NCI-H2227 treated with DMSO at 0.1 percent for 48 hours (cell line): ENCODE results near the gene COL9A2.
"Not testable (repeated sequence)": the region's sequence is repeated elsewhere in the genome, so short reads cannot be mapped to it uniquely, and the experiment has no call there.

Experiments used
- DNase-seq: peaks from one replicate; lab custom pipeline; 2025; lab: John Stamatoyannopoulos, UW

COL9A2 gene

GRCh38 chr1:40316595-40317393 lies at the start of gene COL9A2:
TSS of gene COL9A2 (minus strand) at chr1:40317286. CDS start at chr1:40317197, 89 bp downstream.
- DNase-seq: peak; percentile 9

DNA sequence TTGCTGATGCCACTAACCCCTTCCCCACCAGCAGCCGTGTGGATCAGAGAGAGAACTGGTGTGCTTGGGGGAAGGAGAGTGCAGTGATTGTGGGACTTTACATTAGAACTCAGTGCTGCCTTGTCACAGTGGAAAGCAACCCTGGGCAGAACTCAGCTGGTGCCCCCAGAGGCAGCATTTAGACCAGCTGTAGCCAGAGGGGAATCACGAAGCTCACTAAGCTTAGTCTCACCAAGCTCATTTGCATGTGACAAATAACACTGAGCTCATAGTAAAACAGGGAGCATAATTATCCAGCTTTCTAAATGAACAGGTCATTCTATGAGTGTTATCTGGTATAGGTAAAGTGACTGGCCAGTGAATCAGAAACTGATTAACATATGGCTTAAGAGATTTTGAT lies 46.6 kb upstream of the COL9A2 start:
- no peak for DNase-seq

DNA sequence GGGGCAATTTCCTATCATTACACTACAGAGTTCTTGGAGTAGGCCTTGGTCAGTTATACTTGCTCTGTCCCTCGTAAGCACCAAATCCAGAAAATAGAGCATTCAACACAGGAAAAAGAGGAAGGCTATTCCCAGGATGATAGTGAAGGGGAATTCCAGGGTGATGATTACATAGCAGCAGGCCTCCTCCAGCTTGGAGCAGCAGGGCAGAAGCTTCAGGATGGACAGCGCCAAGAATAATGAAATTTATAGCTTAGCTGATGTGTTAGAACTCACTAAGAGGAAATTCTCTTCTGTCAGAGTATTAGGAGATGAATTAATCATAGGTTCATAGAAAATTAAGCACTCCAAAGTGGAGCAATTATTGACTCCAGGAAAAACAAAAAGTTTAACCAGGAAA lies 45.6 kb upstream of the COL9A2 start:
- no peak for DNase-seq

DNA sequence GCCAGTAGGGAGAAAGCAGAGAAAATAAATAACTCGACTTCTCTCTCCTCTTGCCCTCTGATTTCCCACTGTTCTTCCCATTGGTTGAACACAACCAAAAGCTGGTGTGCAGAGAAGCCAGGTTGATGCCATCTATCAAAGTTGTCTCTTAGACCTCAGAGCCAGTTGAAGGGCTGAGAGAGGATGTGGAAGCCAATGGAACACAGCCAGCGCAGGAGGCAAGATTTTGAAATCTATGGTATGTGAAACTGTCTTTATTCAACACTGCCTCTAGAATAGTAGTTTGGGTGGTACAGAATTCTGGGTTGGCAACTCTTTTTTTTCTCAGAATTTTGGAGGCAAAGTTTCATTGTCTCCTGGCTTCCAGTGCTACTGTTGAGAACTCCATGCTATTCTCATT lies 45.1 kb upstream of the COL9A2 start:
- no peak for DNase-seq

- DNase-seq: no peak
Observed at GRCh38 chr1:40361637-40362036, 44.6 kb upstream of the COL9A2 start.

DNA sequence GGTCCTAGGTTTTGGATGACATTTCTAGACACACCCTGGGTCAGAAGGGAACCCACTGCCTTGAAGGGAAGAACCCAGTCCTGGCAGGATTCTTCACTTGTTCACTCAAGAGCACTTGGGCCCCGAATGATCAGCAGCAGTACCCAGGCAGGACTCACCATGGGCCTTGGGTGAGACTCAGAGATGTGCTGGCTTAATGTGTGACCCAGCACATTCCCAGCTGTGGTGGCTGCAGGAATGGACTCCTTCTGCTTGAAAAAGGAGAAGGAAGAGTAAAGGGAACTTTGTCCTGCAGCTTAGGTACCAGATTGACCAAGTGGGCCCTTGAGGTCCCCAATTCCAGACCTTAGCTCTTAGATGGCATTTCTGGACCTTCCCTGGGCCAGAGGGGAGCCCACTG lies 44.1 kb upstream of the COL9A2 start:
- DNase-seq: no peak

DNA sequence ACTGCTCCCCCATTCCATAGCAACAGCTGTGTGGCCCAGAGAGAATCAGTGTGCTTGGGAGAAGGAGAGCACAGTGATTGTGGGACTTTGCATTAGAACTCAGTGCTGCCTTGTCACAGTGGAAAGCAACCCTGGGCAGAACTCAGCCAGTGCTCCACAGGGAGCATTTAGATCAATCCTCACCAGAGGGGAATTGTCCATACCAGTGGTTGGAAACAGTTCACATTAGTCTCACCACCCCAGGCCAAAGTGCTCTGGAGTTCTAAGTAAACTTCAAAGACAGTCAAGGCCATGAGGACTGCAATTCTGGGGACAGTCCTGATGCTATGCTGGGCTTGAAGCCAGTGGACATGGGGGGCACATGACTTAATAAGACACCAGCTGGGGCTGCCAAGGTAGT lies 43.5 kb upstream of the COL9A2 start:
- DNase-seq: no peak

GRCh38 chr1:40357625-40358024 lies 40.5 kb upstream of the COL9A2 start:
- DNase-seq: no peak

DNA sequence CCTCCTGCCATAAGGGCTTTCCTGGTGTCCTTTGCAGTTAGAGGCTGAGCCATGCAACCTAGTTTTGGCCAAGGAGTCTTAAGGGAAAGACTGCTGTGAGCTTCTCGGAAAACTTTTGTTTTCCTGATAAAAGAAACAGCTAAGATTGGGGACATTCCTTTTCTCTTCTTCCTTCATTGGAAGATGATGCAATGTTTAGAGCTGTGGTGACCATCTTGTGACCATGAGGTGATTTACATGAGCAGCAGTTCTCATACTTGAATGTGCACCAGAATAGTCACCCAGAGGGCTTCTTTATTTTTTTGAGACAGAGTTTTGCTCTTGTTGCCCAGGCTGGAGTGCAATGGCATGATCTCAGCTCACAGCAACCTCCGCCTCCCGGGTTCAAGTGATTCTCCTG lies 36.0 kb upstream of the COL9A2 start:
- DNase-seq: no peak

- no peak for DNase-seq
Observed at GRCh38 chr1:40352126-40352525, 35.0 kb upstream of the COL9A2 start.

GRCh38 chr1:40351124-40351523 lies 34.0 kb upstream of the COL9A2 start:
- DNase-seq: no peak

DNA sequence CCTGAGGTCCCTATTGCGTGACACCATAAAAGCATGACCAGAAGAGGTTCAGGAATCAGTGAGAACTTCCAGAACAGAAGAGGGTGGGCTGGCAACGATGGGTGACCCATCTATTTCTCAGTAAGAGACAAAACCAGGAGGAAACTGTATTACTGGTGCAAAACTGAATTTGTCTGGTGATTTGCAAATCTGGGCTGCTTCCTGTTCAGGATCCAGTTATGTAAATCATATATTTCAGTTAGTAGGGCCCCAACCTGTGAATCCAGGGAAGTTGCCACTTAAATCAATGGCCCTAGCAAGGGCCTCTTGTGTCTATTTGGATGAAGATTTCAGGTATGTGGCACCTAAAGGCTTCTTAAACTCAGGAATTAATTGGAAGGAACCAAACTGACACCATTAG lies 33.3 kb upstream of the COL9A2 start:
- no peak for DNase-seq

DNA sequence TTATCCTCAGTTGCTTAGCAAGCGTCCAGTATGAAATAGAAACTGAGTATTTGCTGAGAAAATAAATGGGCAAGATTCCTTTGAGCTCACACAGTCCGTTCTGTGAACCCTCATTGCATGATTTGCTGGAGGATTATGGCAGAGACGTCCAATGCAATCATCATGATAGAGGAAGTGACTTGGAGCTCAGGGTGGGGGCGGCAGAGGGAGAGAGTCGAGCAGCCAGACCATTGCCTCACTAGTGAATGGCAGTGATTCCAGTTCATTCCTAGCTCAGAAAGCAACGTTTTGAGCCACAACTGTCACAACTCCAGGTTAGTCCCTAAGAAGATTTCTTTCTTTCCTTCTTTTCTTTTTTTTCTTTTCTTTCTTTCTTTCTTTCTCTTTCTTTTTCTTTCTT lies 27.5 kb upstream of the COL9A2 start:
- peak; percentile 61 for DNase-seq

DNA sequence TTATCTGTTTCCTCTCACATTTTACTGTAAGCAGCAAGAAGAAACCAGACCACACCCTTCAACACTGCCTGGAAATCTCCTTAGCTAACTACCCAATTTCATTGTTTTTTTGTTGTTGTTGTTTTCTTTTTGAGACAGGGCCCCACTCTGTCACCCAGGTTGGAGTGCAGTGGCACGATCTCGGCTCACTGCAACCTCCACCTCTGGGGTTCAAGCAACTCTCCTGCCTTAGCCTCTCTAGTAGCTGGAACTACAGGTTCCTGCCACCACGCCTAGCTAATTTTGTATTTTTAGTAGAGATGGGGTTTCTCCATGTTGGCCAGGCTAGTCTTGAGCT lies 25.3 kb upstream of the COL9A2 start:
- not testable (repeated sequence) for DNase-seq

DNA sequence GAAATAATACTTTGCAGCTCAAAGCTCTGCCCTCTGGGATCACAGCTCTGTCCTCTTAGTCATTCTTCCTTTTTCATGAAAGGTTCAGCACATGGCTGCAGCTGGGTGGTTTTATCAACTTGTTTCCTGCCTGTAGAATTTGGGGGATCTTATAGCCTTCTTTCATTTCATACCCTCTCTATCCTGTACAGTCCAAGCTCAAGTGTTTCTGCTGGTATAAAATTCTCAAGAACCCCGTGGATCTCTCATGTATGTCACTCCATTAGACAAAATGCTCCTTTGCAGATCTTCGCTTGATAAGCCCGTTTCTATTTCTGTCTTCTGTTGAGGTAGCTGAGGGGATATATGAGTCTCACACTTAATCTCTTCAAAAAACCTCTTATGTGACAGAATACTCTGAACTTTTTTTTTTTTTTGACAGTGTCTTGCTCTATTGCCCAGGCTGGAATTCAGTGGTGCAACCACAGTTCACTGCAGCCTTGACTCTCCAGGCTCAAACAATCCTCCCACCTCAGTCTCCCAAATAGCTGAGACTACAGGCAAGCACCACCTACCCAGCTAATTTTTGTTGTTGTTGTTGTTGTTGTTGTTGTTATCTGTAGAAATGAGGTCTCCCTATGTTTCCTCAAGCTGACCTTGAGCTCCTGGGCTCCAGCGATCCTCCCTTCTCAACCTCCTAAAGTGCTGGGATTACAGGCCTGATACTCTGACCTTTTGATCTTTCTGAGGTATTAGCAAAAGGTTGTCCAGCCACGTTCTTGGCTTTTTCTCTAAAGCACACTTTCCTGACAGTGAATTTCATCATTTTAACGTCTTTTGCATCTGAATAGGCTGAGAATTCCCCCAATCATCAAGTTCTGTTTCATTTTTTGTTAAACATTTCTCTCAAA lies 24.6 kb upstream of the COL9A2 start:
- no peak for DNase-seq

DNA sequence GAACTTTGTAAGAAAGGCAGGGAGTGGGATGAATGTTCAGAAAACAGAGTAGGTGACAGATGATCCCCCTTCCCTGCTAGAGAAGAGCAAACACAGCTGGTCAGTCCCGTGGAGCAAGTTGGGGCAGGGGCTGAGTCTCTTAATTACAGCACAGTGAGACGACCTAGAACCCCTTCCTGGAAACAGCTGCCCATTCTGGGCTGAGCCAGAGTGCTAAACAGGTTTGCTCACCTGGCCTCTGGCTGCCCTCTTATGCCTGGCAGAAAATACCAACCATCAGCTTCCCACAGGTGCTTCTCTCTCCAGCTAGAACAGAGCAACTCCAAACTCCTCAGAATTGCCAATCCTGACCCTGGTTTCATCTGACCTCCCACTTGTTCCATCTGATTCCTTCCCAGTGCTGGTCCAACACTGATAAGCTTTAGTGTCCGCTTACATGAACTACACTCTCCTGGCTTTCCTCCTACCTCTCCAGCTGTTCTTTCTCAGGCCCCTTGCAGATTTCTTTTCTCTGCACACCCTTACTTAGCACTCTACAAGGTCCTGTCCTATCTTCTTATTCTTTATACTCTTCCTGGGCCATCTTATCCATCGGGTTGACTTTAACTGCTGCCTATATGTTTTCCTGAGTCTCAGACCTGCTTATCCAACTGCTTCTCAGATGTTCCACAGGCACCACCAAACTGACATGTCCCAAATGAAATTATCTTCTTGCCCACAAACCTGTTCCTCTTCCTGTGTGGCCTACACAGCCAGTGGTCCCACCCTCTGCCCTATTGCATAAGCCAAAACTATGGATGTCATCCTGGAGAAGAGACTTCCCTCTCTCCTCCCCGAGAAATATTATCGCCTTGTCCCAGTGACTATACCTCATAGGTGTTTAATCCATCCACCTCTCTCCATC lies 22.6 kb upstream of the COL9A2 start:
- DNase-seq: no peak

GRCh38 chr1:40338745-40339419 lies 21.8 kb upstream of the COL9A2 start:
- peak; percentile 67 for DNase-seq

DNA sequence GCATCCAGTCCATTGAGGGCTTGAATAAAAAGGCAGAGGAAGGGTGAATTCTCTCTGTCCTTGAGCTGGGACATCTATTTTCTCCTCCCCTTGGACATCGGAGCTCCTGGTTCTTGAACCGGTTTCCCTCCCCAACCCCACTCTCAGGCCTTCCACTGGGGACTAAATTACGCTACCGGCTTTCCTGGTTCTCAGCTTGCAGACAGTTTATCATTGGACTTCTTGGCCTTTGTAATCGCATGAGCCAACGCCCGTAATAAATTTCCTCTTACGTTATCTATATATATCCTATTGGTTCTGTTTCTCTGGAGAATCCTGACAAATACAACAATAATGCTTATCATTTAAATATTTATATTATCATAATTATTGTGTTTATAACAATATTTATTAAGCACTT lies 20.4 kb upstream of the COL9A2 start:
- DNase-seq: no peak

GRCh38 chr1:40332695-40333094 lies 15.6 kb upstream of the COL9A2 start:
- no peak for DNase-seq

DNA sequence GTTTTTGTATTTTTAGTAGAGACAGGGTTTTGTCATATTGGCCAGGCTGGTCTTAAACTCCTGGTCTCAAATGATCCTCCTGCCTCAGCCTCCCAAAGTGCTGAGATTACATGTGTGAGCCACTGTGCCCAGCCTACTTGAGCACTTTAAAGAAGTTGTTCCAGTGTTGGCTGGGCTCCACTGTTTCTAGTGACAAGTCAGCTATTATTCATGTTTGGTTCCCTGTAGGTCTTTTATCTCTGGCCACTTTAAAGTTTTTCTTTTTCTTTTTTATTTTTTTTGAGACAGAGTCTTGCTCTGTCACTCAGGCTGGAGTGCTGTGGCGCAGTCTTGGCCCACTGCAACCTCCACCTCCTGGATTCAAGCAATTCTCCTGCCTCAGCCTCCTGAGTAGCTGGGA lies 14.3 kb upstream of the COL9A2 start:
- DNase-seq: not testable (repeated sequence)

DNA sequence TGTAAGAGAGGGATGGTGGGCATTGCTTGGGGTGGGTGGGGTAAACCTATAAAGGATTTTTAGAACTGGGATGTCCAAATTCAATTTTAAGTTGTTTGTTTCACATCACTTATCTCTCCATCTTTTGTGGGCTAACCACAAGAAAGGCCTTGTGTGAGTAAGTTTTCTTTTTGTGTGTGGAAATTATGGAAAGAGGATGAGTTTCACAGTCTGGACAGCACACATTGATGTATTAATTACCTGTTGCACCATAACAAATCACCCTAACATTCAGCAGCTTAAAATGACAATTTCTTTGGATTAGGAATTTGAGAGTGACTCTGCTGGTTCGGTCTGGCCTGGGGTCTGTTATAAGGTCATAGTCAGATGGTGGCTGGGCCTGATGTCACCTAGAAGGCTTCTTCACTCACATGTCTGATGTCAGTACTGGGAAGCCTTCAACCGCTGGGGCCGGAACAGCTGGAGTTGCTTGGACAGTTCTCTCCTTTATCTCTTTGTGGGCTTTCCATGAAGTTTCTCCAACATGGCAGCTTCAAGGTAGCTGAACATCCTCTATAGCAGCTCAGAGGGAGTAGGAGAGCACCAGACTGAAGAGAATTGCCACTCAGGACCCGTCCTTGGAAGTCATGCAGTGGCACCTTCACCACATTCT lies 2.0 kb upstream of the COL9A2 start:
- no peak for DNase-seq
